ENCODE measurements around the gene CLIC5. TPM values are rescaled to one million over a fixed set of nuclear protein-coding genes. Genes with fewer than 3 reads are reported as not detected.

CLIC5 gene
- total RNA-seq, 4 donors from 2014 or later: 0.45 to 2.6 (median 1.6) TPM

GRCh38 chr6:46014511-46015118 lies 1.0 kb downstream of the CLIC5 start:
- Histone ChIP-seq H3K36me3 (no peaks in the 10 kb centered on the region), H3K4me3 (peak overlapping the region; percentile 59), H3K4me1 (peaks cover 17% of the 10 kb centered on the region), H3K9me3 (no peaks in the 10 kb centered on the region), H3K27ac (no peak overlapping the region), H3K27me3 (peaks cover 32% of the 10 kb centered on the region)
- no peak for DNase-seq (ENCODE audit: low spot score in 2 of 2)
- 11% methylated on average over 19 of the region's 21 CpGs for WGBS
- no peak for TF ChIP-seq POLR2AphosphoS5 (IDR thresholded peaks at IDR 0.05)
- TF ChIP-seq, protein P1, sequence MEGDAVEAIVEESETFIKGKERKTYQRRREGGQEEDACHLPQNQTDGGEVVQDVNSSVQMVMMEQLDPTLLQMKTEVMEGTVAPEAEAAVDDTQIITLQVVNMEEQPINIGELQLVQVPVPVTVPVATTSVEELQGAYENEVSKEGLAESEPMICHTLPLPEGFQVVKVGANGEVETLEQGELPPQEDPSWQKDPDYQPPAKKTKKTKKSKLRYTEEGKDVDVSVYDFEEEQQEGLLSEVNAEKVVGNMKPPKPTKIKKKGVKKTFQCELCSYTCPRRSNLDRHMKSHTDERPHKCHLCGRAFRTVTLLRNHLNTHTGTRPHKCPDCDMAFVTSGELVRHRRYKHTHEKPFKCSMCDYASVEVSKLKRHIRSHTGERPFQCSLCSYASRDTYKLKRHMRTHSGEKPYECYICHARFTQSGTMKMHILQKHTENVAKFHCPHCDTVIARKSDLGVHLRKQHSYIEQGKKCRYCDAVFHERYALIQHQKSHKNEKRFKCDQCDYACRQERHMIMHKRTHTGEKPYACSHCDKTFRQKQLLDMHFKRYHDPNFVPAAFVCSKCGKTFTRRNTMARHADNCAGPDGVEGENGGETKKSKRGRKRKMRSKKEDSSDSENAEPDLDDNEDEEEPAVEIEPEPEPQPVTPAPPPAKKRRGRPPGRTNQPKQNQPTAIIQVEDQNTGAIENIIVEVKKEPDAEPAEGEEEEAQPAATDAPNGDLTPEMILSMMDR (IDR thresholded peaks at IDR 0.05): no peak
- TF ChIP-seq EP300 (IDR thresholded peaks at IDR 0.05): no peak

DNA sequence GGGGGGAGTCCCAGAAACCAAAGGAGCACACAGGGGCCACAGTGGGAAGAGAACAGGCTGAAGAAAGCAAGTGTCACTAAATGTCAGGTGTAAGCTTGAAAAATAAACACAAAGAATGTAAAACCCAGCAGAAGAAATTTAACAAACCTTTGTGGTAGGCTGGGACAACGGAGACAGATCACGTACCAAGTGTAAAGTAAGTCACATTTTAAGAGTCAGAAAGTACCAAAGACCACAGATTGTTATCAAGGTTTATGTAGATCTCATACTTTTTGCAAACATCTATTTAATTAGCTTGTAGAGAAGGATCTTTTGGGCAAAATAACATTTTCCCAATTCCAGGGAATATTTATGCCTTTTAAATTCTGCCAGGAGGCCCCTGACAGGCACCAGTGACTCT lies 1.6 kb downstream of the CLIC5 start:
- Histone ChIP-seq H3K27me3 (peaks cover 32% of the 10 kb centered on the region), H3K9me3 (no peaks in the 10 kb centered on the region), H3K36me3 (no peaks in the 10 kb centered on the region), H3K27ac (no peak overlapping the region), H3K4me1 (peaks cover 17% of the 10 kb centered on the region), H3K4me3 (peak overlapping the region; percentile 59)
- no peak for DNase-seq (ENCODE audit: low spot score in 2 of 2)
- 93% methylated on average over 2 of the region's 2 CpGs for WGBS
- no peak for TF ChIP-seq POLR2A (IDR thresholded peaks at IDR 0.05)
- no peak for TF ChIP-seq EP300 (IDR thresholded peaks at IDR 0.05)
- no peak for TF ChIP-seq POLR2AphosphoS5 (IDR thresholded peaks at IDR 0.05)
- TF ChIP-seq, protein P1 (IDR thresholded peaks at IDR 0.05): no peak

DNA sequence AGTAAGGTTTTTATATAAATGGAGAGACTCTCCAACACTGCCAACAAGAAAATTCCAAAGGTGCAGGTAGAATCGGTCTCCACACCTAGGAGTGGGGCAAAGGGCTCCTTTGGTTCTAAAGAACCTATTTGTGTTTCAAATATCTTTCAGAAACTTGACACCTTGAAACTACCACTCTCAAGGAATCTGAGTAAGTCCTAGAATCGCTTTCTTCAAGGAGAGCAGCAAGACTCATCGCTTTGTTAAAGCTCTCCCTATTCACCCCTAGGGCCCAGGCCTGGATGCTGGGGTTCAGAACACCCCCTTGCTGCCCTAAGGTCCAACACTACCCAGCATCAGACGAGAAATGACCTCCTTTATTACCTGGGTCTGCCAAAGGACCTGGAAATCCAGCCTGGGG lies 2.0 kb downstream of the CLIC5 start:
- WGBS: 92% methylated on average over 4 of the region's 4 CpGs
- peaks cover 17% of the 10 kb centered on the region for H3K4me1 ChIP-seq
- no peaks in the 10 kb centered on the region for H3K9me3 ChIP-seq
- no peak overlapping the region for H3K4me3 ChIP-seq
- no peak for TF ChIP-seq POLR2A (IDR thresholded peaks at IDR 0.05)
- TF ChIP-seq POLR2AphosphoS5 (IDR thresholded peaks at IDR 0.05): no peak
- TF ChIP-seq, protein P1 (IDR thresholded peaks at IDR 0.05): no peak
- TF ChIP-seq EP300 (IDR thresholded peaks at IDR 0.05): no peak
- no peak for DNase-seq (ENCODE audit: low spot score in 2 of 2)
- H3K27ac ChIP-seq: no peak overlapping the region
- H3K27me3 ChIP-seq: peaks cover 32% of the 10 kb centered on the region
- no peaks in the 10 kb centered on the region for H3K36me3 ChIP-seq

GRCh38 chr6:46012834-46013233 lies 2.8 kb downstream of the CLIC5 start:
- Histone ChIP-seq H3K4me3 (no peak overlapping the region), H3K4me1 (peaks cover 17% of the 10 kb centered on the region), H3K27me3 (peaks cover 30% of the 10 kb centered on the region), H3K9me3 (no peaks in the 10 kb centered on the region), H3K27ac (no peak overlapping the region), H3K36me3 (no peaks in the 10 kb centered on the region)
- TF ChIP-seq POLR2AphosphoS5 (IDR thresholded peaks at IDR 0.05) (no peak), EP300 (IDR thresholded peaks at IDR 0.05) (no peak), POLR2A (IDR thresholded peaks at IDR 0.05) (no peak)
- TF ChIP-seq, protein P1 (IDR thresholded peaks at IDR 0.05): no peak
- DNase-seq (ENCODE audit: low spot score in 2 of 2): no peak
- WGBS: 64% methylated on average over 1 of the region's 1 CpG

DNA sequence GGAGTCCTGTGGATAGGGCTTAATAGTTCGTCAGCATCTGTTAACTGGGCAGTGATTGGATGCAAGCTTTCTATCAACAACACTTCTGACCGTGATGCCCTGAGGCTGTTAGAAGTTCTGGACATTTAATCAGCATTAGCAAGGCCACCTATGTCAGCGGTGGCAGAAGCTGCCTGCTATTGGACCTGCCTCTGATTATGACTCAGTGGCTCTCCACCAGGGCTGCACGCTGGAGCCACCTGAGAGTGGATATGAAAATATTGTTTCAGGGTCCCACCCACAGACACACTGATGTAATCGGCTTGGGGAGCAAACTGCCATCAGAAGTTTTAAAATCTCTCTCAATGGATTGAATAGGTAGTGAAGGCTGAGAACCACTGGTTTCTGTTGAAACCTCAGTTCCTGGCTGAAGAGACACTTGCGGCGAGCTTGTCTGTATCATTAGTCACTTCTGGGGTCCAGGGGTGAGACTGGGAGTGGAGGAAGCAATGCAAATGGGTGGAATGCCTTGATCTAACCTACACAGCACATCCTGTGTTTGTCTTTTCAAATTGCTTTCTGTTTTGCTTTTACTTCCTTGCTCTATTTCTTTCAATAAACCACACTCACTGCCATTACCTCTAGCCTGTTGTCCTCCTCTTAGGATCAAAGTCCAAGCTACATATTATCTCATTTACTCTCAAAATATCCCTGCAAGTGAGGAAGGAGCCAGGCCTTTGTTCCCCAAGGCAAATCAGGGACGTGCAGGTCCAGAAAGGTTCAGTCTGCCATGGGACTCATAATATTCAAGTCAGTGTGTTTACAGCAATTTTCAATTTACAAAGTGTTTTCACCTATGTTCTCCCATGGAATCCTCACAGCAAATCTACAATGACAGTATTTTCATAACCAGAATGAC lies 4.2 kb downstream of the CLIC5 start:
- Histone ChIP-seq H3K9me3 (no peaks in the 10 kb centered on the region), H3K27ac (no peak overlapping the region), H3K27me3 (peaks cover 16% of the 10 kb centered on the region), H3K4me1 (peaks cover 17% of the 10 kb centered on the region), H3K4me3 (no peak overlapping the region), H3K36me3 (no peaks in the 10 kb centered on the region)
- WGBS: 77% methylated on average over 8 of the region's 8 CpGs
- no peak for DNase-seq (ENCODE audit: low spot score in 2 of 2)
- TF ChIP-seq POLR2A (IDR thresholded peaks at IDR 0.05) (no peak), EP300 (IDR thresholded peaks at IDR 0.05) (no peak), POLR2AphosphoS5 (IDR thresholded peaks at IDR 0.05) (no peak)
- TF ChIP-seq, protein P1 (IDR thresholded peaks at IDR 0.05): no peak

All from suprapubic skin (tissue), 4 donors.